IPS-15b (cell line): ENCODE measurements around the gene TMEM141.

Experiments
- H3K27me3 ChIP-seq: one replicate; pipeline ENCODE4 v1.6.1; 2013; ENCODE audit warnings: low read length; ENCODE audit not compliant: control insufficient read depth, insufficient read depth
- H3K36me3 ChIP-seq: one replicate; pipeline ENCODE4 v1.6.1; 2013; ENCODE audit warnings: low read length; ENCODE audit not compliant: control insufficient read depth, insufficient read depth
- H3K4me1 ChIP-seq: one replicate; pipeline ENCODE4 v1.6.1; 2013; ENCODE audit warnings: mild to moderate bottlenecking, low read length; ENCODE audit not compliant: control insufficient read depth, insufficient read depth
- H3K4me3 ChIP-seq: one replicate; pipeline ENCODE4 v1.5.1; 2013; ENCODE audit warnings: low read depth, low read length
- H3K9ac ChIP-seq: one replicate; pipeline ENCODE4 v1.6.1; 2013; ENCODE audit warnings: low read depth, mild to moderate bottlenecking, low read length
- H3K9me3 ChIP-seq: one replicate; pipeline ENCODE4 v1.6.1; 2013; ENCODE audit warnings: mild to moderate bottlenecking, low read length; ENCODE audit not compliant: control insufficient read depth, insufficient read depth

TMEM141 gene

DNA sequence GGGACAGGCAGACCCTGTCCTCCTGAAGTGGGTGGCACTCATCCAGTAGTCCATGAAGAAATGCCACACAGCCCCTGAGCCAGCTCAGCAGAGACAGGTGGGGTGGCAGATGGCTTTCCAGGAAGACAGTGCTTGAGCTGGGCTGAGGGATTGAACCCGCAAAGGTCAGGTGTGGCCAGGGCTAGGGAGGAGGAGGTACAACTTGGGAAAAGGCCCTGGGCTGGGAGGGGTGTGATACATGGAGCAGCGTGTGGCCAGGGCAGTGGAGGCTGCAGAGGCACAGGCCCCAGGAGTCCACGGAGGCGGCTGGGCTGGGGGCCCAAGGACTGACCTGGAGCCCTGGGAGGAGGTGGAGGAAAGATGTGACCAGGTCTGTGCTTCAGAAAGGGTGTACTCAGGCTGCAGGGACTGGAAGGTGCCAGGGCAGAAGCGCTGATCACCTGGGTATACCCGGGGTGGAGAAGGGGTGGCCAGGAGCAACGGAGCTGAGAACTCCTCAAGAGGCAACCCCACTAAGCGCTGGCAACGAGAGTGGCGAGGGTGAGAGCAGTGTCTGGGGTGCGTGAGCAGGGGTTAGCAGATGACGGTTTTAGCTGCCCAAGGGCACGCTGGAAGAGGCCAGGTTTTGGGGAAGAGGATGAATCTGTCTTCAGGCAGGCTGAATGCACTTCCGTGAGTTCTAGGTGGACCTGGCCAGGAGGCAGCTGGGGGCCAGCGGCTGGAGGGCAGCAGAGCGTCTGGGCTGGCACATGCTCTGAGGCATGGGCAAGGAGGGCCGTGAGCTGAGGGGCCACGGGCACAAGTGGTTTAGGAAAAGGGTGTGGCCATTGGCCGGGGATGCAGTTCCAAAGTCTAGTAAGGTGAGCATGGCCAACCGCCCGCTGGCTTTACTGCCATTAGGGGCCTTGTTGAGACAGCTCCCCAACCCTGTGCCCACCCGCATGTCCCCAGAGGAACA, 12.7 kb downstream of the TMEM141 start:
- Histone ChIP-seq H3K36me3 (peaks cover 4% of the 10 kb centered on the region), H3K4me3 (no peak overlapping the region)

DNA sequence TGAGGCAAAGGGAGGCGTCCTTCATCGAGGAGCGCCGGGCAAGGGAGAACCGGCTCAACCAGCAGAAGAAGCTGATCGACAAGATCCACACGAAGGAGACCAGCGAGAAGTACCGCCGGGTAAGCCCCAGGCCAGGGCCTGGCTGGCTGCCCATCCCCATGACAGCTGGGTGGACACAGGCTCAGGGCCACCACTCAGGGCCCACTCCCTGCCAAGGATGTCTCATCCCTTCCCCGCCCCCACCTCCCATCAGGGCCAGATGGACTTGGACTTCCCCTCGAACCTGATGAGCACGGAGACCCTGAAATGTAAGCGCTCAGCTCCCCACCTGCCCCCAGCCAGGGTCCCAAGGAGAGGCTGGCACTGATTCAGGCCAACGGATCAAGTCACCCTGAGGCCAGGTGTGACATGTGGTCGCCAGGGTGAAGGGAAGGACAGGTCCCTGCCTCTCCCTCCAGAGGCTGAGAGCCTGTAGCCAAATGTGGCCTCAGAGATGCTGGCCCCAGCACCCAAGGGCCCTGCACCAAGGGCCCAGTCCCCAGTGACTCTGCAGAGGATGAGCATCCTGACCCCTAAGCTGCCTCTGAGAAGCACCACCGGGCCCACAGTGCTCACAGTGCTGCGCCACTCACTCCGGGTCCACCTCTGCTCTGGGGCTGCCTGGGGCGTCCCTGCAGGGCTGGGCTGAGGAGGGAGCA, 13.5 kb downstream of the TMEM141 start:
- Histone ChIP-seq H3K36me3 (peaks cover 4% of the 10 kb centered on the region), H3K9ac (no peak overlapping the region), H3K9me3 (no peaks in the 10 kb centered on the region), H3K27me3 (no peaks in the 10 kb centered on the region), H3K4me3 (no peak overlapping the region), H3K4me1 (no peaks in the 10 kb centered on the region)

More for the DNA sequence above, 12.7 kb downstream of the TMEM141 start:
- H3K4me1 ChIP-seq: no peaks in the 10 kb centered on the region
- H3K27me3 ChIP-seq: peaks cover 6% of the 10 kb centered on the region
- no peaks in the 10 kb centered on the region for H3K9me3 ChIP-seq
- H3K9ac ChIP-seq: no peak overlapping the region

DNA sequence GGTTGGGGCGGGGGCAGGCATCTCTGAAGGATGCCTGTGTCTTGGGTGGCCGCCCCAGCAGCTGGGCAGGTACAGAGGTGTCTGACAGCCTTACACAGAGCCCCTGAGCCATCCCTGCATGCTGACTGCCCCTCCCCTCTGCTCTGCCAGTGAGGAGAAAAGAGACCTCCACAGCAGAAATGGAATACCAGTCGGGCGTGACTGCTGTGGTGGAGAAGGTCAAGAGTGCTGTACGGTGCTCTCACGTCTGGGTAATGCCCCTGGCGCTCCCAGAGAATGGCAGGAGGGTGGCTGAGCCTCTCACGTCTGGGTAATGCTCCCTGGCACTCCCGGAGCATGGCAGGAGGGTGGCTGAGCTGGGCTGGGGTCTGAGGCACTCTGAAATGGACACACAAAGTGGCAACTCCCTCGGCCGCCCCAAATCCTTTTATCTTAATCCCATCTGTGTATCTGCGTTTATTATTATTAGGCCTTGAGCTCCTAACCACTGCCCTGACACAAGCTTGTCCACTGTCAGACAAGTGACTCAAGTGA, 14.1 kb downstream of the TMEM141 start:
- Histone ChIP-seq H3K4me1 (no peaks in the 10 kb centered on the region), H3K36me3 (peaks cover 4% of the 10 kb centered on the region), H3K9me3 (no peaks in the 10 kb centered on the region), H3K4me3 (no peak overlapping the region), H3K9ac (no peak overlapping the region), H3K27me3 (no peaks in the 10 kb centered on the region)

DNA sequence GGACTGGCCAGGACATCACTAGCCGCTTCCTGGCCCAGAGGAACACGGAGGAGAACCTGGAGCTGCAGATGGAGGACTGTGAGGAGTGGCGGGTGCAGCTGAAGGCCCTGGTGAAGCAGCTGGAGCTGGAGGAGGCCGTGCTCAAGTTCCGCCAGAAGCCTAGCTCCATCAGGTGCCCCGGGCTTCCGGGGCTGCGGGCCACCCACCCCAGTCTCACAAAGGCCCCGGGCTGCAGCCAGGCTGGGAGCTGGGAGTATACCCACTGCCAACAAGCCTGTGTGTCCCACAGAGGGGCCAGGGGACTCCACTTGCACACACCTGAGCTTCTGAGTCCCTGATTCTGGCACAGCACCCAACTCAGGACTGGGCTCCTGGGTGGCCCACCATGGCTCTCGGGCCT, 14.9 kb downstream of the TMEM141 start:
- Histone ChIP-seq H3K9me3 (no peaks in the 10 kb centered on the region), H3K4me1 (no peaks in the 10 kb centered on the region), H3K27me3 (no peaks in the 10 kb centered on the region), H3K4me3 (no peak overlapping the region), H3K9ac (no peak overlapping the region), H3K36me3 (peaks cover 4% of the 10 kb centered on the region)

DNA sequence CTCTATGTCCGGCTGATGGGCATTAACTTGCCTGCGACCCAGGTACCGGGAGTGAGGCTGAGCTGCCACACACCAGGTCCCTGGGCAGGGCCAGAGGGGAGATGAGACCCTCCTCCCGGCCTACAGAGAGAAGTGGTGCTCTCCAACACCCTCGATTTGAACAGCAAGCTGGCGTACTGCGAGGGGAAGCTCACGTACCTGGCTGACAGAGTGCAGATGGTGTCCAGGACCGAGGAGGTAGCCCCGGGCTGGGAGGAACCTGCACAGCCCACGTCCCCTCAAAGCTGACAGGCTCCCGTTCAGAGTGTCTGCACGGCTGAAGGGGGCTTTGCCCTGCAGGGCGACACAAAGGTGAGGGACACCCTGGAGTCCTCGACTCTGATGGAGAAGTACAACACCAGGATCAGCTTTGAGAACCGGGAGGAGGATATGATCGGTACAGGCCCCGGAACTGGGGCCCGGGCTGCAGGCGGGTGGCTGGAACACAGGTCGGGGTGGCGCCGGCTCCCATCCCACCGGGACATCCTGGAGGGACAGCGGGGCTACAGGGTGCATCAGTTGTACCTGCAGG, 15.6 kb downstream of the TMEM141 start:
- Histone ChIP-seq H3K4me3 (peak overlapping the region; percentile 74), H3K4me1 (no peaks in the 10 kb centered on the region), H3K27me3 (no peaks in the 10 kb centered on the region), H3K36me3 (peaks cover 4% of the 10 kb centered on the region), H3K9me3 (no peaks in the 10 kb centered on the region), H3K9ac (no peak overlapping the region)

DNA sequence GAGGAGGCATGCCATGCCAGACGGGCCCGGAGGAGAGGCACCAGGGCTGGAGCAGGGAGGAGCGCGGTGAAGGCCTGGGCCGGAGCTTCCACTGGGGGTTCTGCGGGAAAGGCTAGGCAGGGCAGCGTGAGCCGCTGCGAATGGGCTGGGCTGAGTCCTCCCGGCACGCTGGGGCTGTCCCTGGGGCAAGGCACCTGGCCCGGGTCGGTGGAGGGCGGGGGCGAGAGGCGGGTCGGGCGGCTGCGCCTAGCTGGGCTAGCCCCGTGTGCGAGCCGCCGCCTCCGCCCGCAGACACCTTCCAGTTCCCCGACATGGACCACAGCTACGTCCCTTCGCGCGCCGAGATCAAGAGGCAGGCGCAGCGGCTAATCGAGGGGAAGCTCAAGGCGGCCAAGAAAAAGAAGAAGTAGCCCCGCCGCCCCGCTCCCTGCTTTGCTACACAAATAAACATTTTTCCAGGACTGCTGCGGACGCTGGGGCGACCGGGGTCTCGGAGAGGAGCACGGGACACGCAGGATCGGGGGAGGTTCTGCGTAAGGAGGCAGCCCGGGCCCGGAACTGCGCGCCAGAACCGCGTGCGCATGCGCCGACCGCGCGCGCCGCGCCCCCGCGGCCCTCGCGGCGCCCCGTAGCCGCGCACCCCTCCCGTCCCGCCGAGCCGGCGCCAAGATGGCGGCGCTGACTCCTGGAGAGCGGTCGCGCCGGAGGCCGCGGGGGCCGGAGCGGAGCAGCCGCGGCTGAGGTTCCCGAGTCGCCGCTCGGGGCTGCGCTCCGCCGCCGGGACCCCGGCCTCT, 16.3 kb downstream of the TMEM141 start, which contains the start of gene RABL6:
Gene RABL6, plus strand, starts transcription at position 668 of the 794 bp plus-strand sequence. CDS start 249 bp downstream, outside the sequence.
- Histone ChIP-seq H3K4me3 (peak within 1 kb of the TSS; percentile 76), H3K4me1 (no peaks in the 10 kb centered on the region), H3K9ac (peak within 1 kb of the TSS; percentile 87), H3K9me3 (no peaks in the 10 kb centered on the region), H3K27me3 (no peaks in the 10 kb centered on the region), H3K36me3 (peaks cover 4% of the 10 kb centered on the region)

DNA sequence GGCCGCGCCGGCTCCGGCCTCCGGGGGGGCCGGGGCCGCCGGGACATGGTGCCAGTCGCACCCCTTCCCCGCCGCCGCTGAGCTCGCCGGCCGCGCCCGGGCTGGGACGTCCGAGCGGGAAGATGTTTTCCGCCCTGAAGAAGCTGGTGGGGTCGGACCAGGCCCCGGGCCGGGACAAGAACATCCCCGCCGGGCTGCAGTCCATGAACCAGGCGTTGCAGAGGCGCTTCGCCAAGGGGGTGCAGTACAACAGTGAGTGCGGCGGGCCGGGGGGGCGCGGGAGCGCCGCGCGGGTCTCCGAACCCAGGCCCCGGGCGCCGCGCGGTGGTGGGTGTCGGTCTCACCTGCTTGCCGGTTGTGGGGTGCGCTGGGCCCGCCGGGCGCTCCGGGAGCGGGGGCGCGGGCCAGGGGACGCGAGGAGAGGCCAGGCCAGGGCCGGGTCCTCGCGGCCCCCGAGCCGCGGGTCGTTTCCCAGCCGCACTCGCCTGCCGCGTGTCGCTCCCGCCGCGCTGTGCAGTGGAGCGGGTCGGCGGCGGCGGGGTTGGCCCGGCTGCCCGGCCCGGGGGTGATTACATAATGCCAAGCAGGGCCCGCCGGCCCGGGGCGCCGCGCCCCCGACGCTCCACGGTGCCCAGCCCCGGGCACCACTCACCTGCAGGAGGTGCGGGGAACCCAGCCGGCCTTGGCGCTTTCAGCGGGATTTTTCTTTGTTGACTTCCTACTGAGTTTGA, 17.1 kb downstream of the TMEM141 start:
- Histone ChIP-seq H3K9me3 (no peaks in the 10 kb centered on the region), H3K27me3 (no peaks in the 10 kb centered on the region), H3K4me3 (peak overlapping the region; percentile 76), H3K36me3 (peaks cover 9% of the 10 kb centered on the region), H3K4me1 (no peaks in the 10 kb centered on the region), H3K9ac (peak overlapping the region; percentile 87)

DNA sequence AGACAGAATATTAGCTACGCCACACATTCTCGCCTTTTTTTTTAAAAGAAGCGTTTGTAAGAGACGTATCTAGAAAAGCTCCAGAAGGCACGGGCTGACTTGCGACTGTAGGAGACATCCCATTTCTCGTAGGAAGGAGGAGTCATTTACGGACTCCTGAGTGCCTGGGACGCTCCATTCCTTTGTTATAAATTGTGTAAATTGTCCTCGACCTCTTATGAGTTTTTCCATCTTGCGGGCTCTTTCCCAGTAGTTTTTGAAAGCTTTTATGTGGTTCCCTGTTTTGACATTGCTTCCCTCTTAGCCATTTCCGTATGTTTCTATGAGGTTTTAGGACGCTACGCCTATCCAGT, 17.6 kb downstream of the TMEM141 start:
- Histone ChIP-seq H3K27me3 (no peaks in the 10 kb centered on the region), H3K4me3 (peak overlapping the region; percentile 76), H3K4me1 (no peaks in the 10 kb centered on the region), H3K9ac (peak overlapping the region; percentile 87), H3K9me3 (no peaks in the 10 kb centered on the region), H3K36me3 (peaks cover 6% of the 10 kb centered on the region)

DNA sequence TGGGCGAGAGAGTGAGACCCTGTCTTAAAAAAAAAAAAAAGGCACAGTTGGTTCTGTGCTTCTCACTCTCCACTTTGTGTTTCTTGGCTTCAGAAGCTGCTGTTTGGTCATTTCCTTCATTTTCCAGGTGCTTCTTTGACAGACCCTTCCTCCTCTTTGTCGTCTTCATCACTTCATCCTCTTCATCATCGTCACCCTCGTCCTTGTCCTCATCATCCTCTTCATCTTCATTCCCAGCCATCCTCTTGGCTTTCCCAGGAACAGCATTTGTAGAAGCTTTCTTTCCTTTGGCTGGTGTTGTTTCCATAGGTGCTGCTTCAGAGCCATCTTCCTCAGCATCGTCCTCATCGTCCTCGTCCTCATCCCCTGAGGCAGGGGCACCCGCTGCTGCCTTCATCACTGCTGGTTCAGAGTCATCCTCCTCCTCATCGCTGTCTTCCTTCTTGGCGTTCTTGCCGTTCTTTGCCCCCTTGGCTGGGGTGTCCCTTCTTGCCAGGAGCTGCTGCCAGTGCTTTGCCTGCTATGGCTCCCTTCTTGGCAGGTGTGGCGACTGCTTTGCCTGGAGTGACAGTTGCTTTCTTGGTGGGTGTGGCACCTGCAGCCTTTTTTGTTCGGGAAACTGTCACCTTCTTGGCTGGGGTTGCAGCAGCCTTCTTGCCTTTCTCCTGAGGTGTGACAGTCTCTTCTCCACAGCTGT, 23.7 kb downstream of the TMEM141 start:
- H3K9me3 ChIP-seq: no peaks in the 10 kb centered on the region
- no peaks in the 10 kb centered on the region for H3K27me3 ChIP-seq
- H3K4me1 ChIP-seq: no peaks in the 10 kb centered on the region
- H3K4me3 ChIP-seq: no peak overlapping the region
- no peak overlapping the region for H3K9ac ChIP-seq
- H3K36me3 ChIP-seq: peaks cover 7% of the 10 kb centered on the region

DNA sequence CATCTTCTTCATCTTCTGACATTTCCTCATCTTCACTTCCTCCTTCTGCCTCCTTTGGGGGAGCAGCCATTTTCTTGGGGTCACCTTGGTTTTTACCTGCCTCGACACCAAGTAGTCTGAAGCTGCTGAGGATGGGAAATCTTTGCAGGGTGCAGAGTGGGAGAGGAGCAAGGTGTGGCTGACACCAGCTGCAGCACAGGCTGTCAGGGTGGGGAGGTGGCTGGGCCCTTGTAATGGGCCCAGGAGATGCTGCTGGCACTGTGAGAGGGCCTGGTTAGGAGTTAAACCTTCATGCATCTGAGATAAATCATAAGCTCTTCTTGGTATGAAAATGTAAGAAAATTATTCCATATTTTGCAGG, 24.3 kb downstream of the TMEM141 start:
- no peaks in the 10 kb centered on the region for H3K4me1 ChIP-seq
- no peaks in the 10 kb centered on the region for H3K9me3 ChIP-seq
- no peak overlapping the region for H3K9ac ChIP-seq
- no peak overlapping the region for H3K4me3 ChIP-seq
- H3K36me3 ChIP-seq: peaks cover 7% of the 10 kb centered on the region
- H3K27me3 ChIP-seq: no peaks in the 10 kb centered on the region
